ENCODE data around the gene ZNF726. TPM values are rescaled to one million over a fixed set of nuclear protein-coding genes. Genes with fewer than 3 reads are reported as not detected.
"Not testable (repeated sequence)": the region's sequence is repeated elsewhere in the genome, so short reads cannot be mapped to it uniquely, and the experiment has no call there.

The ZNF726 gene
- polyA plus RNA-seq: 2.7 TPM

DNA sequence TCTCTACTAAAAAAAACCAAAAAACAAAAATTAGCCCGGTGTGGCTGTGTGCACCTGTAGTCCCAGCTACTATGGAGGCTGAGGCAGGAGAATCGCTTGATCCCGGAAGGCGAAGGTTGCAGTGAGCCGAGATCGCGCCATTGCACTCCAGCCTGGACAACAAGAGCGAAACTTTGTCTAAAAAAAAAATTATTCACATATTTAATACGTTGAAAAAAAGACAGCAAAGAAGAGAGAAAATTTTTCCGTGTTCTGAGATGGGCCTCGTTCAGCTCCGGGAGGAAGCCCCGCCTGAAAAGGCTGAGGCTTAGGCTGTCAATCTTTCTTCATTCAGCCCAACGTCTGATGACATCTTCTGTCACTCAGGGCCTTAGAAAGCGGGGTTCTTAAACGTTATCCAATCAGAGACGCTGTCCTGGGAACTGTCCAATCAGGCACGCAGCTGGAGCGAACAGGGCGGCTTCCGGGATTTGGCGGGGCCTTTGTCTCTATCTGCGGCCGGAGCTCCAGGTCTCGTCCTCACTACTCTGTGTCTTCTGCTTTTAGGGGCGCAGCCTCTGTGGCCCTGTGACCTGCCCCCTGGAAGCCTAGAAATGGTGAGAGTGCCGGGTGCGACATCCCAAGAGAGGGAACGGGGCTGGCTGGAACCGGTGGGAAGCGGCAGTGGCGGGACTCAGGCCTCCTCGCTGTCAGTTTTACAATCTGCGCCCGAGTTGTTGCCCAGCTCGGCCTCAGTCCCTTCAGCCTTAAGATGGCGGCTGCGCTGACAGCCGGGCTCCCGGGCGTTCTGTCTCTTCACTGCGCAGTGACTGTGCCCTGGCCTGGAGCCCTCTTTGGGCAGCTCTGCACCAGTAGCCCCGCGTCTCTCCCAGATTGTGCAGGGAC is at the start of gene ZNF726:
Gene ZNF726 (plus strand): TSS at position 485 of the 885 bp plus-strand sequence. CDS start 109 bp downstream, at position 594.
- Mint-ChIP-seq H3K36me3 (peaks cover 1% of the 10 kb centered on the region), H3K27ac (peak within 1 kb of the TSS; percentile 70 to 94 (median 82)), H3K4me1 (peaks cover 6 to 16% (median 9%) of the 10 kb centered on the region in 3 donors), H3K27me3 (no peaks in the 10 kb centered on the region), H3K9me3 (peaks cover 0 to 2% (median 0%) of the 10 kb centered on the region in 3 donors), H3K4me3 (peak within 1 kb of the TSS; percentile 92 to 98 (median 96))

GRCh38 chr19:23867895-23868294 is 46.8 kb upstream of the ZNF726 start:
- Mint-ChIP-seq H3K4me3 (no peak overlapping the region), H3K9me3 (peaks cover 5 to 9% (median 8%) of the 10 kb centered on the region in 3 donors), H3K4me1 (no peaks in the 10 kb centered on the region), H3K36me3 (no peaks in the 10 kb centered on the region), H3K27me3 (no peaks in the 10 kb centered on the region), H3K27ac (no peak overlapping the region)

- H3K4me1 Mint-ChIP-seq: no peaks in the 10 kb centered on the region
- no peaks in the 10 kb centered on the region for H3K27me3 Mint-ChIP-seq
- no peak overlapping the region for H3K27ac Mint-ChIP-seq
- no peaks in the 10 kb centered on the region for H3K36me3 Mint-ChIP-seq
- H3K4me3 Mint-ChIP-seq: no peak overlapping the region
- peaks cover 5 to 9% (median 8%) of the 10 kb centered on the region in 3 donors for H3K9me3 Mint-ChIP-seq
These were observed 46.1 kb upstream of the ZNF726 start for GRCh38 chr19:23868630-23869029.

GRCh38 chr19:23872282-23872919 is 42.3 kb upstream of the ZNF726 start:
- no peak overlapping the region for H3K27ac Mint-ChIP-seq
- peaks cover 0 to 2% (median 0%) of the 10 kb centered on the region in 3 donors for H3K4me1 Mint-ChIP-seq
- H3K36me3 Mint-ChIP-seq: no peaks in the 10 kb centered on the region
- no peak overlapping the region for H3K4me3 Mint-ChIP-seq
- H3K9me3 Mint-ChIP-seq: peaks cover 2 to 11% (median 8%) of the 10 kb centered on the region in 3 donors
- H3K27me3 Mint-ChIP-seq: no peaks in the 10 kb centered on the region

DNA sequence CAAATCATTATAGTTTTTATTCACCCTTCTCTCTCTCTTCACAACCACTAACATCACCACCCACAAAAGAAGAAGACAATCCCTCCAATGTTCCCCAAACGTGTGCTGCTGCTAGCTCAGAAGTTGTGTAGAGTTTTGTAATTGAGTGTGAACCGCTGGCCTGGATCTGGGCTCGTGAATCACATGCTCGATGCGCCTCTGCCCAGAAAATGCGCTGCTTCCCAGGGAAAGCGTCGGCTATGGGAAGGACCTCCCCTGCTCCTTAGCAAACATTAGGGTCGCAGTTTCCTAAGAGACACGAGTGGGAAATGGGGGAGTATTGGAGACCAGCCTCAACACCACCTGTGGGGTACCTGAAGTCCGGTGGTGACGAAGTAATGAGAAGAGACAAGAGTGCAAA is 38.4 kb upstream of the ZNF726 start:
- no peak overlapping the region for H3K27ac Mint-ChIP-seq
- no peaks in the 10 kb centered on the region for H3K27me3 Mint-ChIP-seq
- no peak overlapping the region for H3K4me3 Mint-ChIP-seq
- peaks cover 0 to 18% (median 3%) of the 10 kb centered on the region in 3 donors for H3K9me3 Mint-ChIP-seq
- peaks cover 0 to 2% (median 0%) of the 10 kb centered on the region in 3 donors for H3K4me1 Mint-ChIP-seq
- no peaks in the 10 kb centered on the region for H3K36me3 Mint-ChIP-seq

- H3K27me3 Mint-ChIP-seq, H3K4me3 Mint-ChIP-seq, H3K36me3 Mint-ChIP-seq, H3K4me1 Mint-ChIP-seq, H3K27ac Mint-ChIP-seq: not testable (repeated sequence)
- H3K9me3 Mint-ChIP-seq: peaks cover 0 to 18% (median 3%) of the 10 kb centered on the region in 3 donors
These were observed 37.9 kb upstream of the ZNF726 start for GRCh38 chr19:23876756-23877155.

DNA sequence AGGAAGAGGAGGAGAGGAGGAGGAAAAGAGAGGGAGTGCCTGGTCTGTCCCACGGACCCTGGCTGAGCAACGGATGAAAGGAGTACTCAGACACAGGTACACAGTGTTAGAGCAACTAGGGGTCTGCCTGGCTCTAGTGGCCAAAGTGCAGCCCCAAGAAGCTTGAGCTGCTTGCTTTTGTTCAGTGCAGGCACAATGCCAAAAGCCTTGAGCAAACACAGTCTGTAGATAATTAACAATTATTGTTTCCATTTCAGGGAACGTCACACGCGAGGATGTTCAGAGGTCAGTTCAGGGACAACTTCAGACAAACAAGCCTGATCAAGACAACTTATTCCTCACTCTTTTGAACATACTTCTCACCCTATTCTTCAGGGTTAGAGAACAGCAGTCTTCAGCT is 32.2 kb upstream of the ZNF726 start:
- H3K36me3 Mint-ChIP-seq: peaks cover 1% of the 10 kb centered on the region
- H3K27ac Mint-ChIP-seq: no peak overlapping the region
- peaks cover 4 to 12% (median 4%) of the 10 kb centered on the region in 3 donors for H3K9me3 Mint-ChIP-seq
- no peak overlapping the region for H3K4me3 Mint-ChIP-seq
- no peaks in the 10 kb centered on the region for H3K27me3 Mint-ChIP-seq
- no peaks in the 10 kb centered on the region for H3K4me1 Mint-ChIP-seq

DNA sequence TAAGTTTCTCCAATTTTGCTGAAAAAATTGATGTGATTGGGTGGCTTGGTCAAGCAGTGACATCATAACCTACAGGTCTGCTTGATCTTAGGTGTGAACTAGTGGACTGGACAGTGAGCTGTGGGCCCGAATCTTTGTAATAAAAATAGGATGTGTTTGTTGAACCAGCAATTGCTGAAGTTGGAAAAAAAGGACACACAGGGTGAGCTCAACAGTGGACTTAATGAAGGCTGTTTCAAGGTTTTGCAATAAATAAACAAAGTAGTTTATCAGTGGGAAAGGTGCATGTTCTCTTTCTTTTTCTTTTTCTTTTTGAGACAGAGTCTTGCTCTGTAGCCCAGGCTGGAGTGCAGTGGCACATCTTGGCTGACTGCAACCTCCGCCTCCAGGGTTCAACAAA is 30.3 kb upstream of the ZNF726 start:
- H3K4me3 Mint-ChIP-seq: no peak overlapping the region
- H3K4me1 Mint-ChIP-seq: no peaks in the 10 kb centered on the region
- no peak overlapping the region for H3K27ac Mint-ChIP-seq
- H3K27me3 Mint-ChIP-seq: no peaks in the 10 kb centered on the region
- peaks cover 1% of the 10 kb centered on the region for H3K36me3 Mint-ChIP-seq
- H3K9me3 Mint-ChIP-seq: peaks cover 4 to 10% (median 7%) of the 10 kb centered on the region in 3 donors

GRCh38 chr19:23887642-23888041 is 27.0 kb upstream of the ZNF726 start:
- peaks cover 6 to 10% (median 7%) of the 10 kb centered on the region in 3 donors for H3K9me3 Mint-ChIP-seq
- H3K36me3 Mint-ChIP-seq: peaks cover 1% of the 10 kb centered on the region

DNA sequence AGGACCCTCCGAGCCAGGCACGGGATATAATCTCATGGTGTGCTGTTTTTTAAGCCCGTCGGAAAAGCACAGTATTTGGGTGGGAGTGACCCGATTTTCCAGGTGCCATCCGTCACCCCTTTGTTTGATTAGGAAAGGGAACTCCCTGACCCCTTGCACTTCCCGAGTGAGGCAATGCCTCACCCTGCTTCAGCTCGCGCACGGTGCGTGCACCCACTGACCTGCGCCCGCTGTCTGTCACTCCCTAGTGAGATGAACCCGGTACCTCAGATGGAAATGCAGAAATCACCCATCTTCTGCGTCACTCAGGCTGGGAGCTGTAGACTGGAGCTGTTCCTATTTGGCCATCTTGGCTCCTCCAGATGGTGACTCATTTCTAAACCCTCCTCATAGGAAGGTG is 18.6 kb upstream of the ZNF726 start:
- H3K4me1 Mint-ChIP-seq, H3K27ac Mint-ChIP-seq, H3K9me3 Mint-ChIP-seq, H3K4me3 Mint-ChIP-seq, H3K36me3 Mint-ChIP-seq, H3K27me3 Mint-ChIP-seq: not testable (repeated sequence)

More at GRCh38 chr19:23887642-23888041, 27.0 kb upstream of the ZNF726 start:
- no peak overlapping the region for H3K27ac Mint-ChIP-seq
- no peaks in the 10 kb centered on the region for H3K27me3 Mint-ChIP-seq
- H3K4me3 Mint-ChIP-seq: no peak overlapping the region
- no peaks in the 10 kb centered on the region for H3K4me1 Mint-ChIP-seq

DNA sequence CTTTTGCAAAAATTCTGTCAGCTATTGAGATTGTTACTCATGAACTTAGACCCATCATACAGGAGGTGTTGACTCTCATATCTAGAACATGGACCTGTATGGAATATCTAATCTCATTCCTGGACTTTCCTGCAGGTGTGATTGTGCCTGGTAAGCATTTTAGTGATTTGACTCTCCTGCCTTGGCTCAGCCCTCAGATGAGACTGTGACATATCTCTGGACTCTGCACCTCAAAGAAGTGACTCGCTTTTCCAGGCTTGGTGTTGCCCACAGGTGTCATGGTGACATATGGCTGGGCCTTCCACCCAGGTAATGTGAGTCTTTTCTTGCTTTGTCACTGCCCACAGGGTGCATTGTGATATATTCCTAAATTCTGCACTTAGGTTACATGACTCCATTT is 17.8 kb upstream of the ZNF726 start:
- Mint-ChIP-seq H3K27me3 (no peaks in the 10 kb centered on the region), H3K4me3 (no peak overlapping the region), H3K36me3 (peaks cover 3% of the 10 kb centered on the region), H3K27ac (no peak overlapping the region), H3K9me3 (peaks cover 0 to 7% (median under 1%) of the 10 kb centered on the region in 3 donors), H3K4me1 (no peaks in the 10 kb centered on the region)

GRCh38 chr19:23901360-23901759 is 13.3 kb upstream of the ZNF726 start:
- Mint-ChIP-seq H3K9me3 (peaks cover 10 to 19% (median 14%) of the 10 kb centered on the region in 3 donors), H3K4me1 (no peaks in the 10 kb centered on the region), H3K27me3 (no peaks in the 10 kb centered on the region), H3K4me3 (no peak overlapping the region), H3K36me3 (no peaks in the 10 kb centered on the region), H3K27ac (no peak overlapping the region)

GRCh38 chr19:23904406-23904805 is 10.3 kb upstream of the ZNF726 start:
- Mint-ChIP-seq H3K36me3 (peaks cover 3% of the 10 kb centered on the region), H3K27ac (no peak overlapping the region), H3K4me3 (no peak overlapping the region), H3K4me1 (no peaks in the 10 kb centered on the region), H3K9me3 (peaks cover 13 to 26% (median 16%) of the 10 kb centered on the region in 3 donors), H3K27me3 (no peaks in the 10 kb centered on the region)

DNA sequence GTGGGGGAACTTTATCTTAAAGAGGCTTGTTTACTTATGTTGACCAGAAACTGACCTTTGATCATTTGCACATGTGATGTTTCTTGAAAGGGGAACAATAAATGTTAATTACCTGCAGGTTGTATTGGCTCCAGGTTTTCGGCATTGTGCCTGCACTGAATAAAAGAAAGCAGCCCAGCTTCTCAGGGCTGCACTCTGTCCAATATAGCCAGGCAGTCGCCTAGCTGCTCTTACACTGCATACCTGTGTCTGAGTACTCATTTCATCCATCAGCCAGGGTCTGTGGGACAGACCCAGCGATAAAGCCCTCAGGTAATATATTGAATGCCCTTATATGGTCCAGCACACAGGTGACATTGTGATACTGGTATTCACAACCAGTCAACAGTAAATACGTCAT is 8.9 kb upstream of the ZNF726 start:
- H3K9me3 Mint-ChIP-seq: peaks cover 13 to 26% (median 16%) of the 10 kb centered on the region in 3 donors
- H3K4me1 Mint-ChIP-seq: no peaks in the 10 kb centered on the region
- H3K27me3 Mint-ChIP-seq: no peaks in the 10 kb centered on the region
- no peak overlapping the region for H3K4me3 Mint-ChIP-seq
- H3K36me3 Mint-ChIP-seq: peaks cover 3% of the 10 kb centered on the region
- no peak overlapping the region for H3K27ac Mint-ChIP-seq

GRCh38 chr19:23906835-23907234 is 7.9 kb upstream of the ZNF726 start:
- H3K4me3 Mint-ChIP-seq: no peak overlapping the region
- peaks cover 3% of the 10 kb centered on the region for H3K36me3 Mint-ChIP-seq
- H3K9me3 Mint-ChIP-seq: peaks cover 13 to 26% (median 16%) of the 10 kb centered on the region in 3 donors
- H3K4me1 Mint-ChIP-seq: no peaks in the 10 kb centered on the region
- H3K27ac Mint-ChIP-seq: no peak overlapping the region
- H3K27me3 Mint-ChIP-seq: no peaks in the 10 kb centered on the region
